HG03520 (cell line): ENCODE measurements around the gene SLU7.
"Not testable (repeated sequence)": the region's sequence is repeated elsewhere in the genome, so short reads cannot be mapped to it uniquely, and the experiment has no call there.

Experiments
- ATAC-seq: cut with Tn5 transposase; IDR thresholded peaks from one replicate; pipeline ENCODE4 v1.9.1; 2021; ENCODE audit warnings: mild to moderate bottlenecking, moderate library complexity; ENCODE audit not compliant: unreplicated experiment

The SLU7 gene

DNA sequence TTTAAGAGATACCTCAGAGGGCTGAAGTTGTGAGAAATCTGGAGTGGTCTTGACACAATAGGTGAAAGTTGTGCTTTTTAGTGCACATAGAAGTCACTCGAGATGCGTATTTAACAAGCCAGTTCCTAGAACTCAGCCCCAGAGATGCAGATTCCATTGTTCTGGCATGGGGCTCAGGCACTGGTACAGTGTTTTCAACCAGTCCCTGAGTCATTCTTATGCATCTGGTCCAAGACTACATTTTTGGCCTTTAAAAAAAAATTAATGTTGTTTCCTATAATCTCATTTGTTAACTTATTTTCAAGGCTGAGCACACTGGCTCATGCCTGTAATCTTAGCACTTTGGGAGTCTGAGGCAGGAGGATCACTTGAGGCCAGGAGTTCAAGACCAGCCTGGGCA, 32.4 kb upstream of the SLU7 start:
- no peak for ATAC-seq

DNA sequence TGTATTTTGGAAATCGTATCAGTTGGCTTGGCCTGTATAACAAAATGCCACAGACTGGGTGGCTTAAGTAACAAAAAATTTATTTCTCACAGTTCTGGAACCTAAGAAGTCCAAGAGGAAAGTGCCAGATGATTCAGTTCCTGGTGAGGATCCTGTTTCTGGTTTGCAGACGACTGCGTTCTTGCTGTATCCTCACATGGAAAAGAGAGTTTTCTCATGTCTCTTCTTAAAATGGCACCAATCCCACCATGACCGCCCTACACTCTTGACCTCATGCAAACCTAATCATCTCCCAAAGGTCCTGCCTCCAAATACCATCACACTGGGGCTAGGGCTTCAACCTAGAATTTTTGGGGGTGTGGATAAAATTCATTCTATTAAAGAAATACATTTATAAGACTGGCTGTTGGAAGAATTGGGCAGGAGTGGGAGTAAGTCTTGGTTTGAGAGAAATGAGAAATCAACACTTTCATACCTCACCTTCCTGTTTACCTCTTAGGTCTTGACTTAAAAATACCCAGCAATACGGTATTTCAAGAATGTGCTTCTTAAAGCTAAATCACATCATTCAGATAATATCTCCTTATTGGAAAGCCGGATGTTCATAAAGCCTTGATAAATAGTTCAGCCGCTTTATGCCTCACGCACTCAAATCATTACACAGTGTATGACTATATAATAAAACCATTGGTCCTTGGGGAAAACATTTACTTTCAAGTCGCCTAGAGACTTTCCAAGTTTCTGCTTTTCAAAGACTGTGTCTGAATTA, 31.5 kb upstream of the SLU7 start:
- peak; percentile 58 for ATAC-seq

DNA sequence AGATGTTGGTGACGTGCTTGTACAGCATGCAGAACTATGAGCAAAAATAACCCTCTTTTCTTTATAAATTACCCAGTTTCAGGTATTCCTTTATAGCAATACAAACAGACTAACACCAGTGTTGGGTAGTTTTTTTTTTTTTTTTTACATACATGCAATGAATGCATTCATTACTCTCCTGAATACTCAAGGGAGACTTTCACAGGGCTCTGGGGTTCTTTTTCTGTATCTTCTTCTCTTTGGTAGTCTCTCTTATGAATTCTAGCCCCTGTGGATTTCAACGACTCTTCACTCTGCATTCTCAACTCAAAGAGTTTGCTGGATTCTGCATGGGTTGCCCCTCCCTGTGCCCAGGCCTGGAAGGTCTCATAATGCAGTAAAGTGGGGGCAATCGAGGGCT, 30.6 kb upstream of the SLU7 start:
- ATAC-seq, result no peak

DNA sequence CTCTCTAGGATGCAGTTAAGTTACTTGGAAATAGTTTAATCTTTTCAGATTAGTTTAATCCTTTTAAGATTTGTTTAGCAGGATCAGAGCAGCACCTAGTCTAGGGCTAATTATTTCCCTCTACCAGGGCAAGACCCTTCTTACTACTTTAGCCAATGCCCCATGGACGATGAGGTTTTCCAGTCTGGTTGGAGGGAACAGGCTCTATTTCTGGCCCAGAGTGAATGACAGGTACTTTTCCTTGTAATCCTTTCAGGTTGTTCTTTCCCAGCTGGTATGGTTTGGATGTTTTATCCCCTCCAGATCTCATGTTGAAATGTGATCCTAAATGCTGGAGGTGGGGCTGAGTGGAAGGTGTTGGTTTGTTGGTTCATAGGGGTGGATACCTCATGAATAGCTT, 30.0 kb upstream of the SLU7 start:
- no peak for ATAC-seq

DNA sequence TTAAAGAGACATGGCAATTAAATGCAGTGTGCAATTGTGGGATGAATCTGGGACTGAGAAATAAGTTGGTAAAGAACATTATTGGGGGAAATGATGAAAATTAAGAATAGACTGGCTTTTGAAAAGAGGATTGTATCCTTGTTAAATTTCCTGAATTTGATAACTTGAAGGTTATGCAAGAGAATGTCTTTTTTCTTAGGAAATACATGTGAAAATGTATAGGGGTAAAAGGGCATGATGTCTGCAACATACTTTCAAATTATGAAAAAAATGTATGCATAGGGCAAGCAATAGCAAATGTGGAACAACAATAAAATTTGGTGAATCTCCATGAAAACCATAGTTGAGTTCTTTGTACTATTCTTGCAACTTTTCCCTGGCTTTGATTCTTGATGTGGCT, 26.9 kb upstream of the SLU7 start:
- ATAC-seq, result no peak

DNA sequence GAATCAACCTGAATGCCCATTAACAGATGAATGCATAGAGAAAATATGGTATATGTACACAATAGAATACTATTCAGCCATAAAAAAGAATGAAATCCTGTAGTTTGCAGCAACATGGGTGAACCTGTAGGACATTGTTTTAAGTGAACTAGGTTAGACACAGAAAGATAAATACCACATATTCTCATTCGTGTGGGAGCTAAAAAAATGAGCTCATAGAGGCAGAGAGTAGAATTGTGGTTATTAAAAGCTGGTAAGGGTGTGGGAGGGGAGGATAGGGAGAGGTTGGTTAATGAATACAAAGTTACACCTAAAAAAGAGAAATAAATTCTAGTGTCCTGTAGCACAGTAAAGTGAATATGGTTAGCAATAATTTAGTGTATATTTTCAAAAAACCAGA, 26.3 kb upstream of the SLU7 start:
- peak; percentile 41 for ATAC-seq

DNA sequence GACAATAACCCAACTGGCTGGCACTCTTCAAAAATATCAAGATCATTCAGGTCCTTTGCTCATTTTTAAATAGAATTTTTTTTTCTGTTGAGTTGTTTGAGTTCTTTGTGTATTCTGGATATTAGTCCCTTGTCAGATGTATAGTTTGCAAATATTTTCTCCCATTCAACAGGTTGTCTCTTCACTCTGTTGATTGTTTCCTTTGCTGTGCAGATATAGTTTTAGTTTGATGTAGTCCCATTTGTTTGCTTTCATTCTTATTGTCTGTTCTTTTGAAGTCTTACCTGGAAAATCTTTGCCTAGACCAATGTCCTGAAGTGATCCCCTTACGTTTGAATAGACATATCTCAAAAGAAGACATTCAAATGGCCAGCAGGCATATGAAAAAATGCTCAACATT, 25.5 kb upstream of the SLU7 start:
- no peak for ATAC-seq

DNA sequence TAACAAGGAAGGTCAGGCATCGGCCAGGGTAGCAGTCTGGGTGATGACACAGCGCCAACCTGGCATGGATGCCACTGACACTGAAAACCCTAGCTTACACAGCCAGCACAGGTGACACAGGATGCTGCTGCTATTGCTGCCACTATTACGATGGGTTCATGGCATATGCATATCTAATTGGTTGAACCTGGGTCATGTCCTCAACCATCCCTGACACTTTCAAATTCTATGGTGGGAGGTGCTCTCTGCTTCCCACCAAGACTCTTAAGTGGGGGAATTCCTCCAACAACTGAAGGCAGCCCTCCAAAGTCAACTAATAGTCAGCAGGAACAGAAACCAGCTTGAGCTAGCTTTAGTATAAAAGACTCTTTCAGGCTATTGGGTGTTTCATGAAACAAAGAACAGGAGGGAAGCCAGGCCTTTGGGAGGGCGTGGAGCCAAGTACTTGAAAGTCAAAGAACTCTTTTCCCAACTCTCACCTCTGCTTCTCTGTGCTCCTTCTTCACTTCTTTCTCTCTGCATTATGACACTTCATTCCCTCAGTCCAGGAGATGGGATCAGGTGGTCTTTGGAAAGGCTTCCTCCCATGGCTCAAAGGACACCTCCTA, 24.0 kb upstream of the SLU7 start:
- no peak for ATAC-seq

DNA sequence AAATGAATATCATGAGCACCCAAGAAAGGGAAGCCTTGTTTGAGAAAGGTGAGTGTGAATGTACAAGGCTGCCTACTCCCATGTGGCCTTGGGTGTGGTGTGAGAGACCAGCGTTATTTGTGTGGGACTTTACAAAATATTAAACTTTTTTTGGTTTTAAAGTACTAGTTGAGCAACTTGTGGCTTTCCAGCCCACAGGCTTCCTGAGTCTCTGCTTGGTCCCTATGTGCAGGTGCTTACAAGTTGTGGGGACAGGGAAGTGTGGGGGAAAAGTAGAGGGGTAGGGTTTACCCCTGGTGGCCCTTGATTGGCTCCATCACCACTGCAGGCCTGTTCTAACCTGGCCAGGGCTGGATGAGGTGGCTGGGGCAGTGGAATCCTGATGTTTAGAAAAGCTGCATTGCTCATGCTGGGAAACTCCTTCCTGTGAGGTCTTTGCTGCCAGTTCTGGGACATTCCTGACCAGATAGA, 22.5 kb upstream of the SLU7 start:
- no peak for ATAC-seq

DNA sequence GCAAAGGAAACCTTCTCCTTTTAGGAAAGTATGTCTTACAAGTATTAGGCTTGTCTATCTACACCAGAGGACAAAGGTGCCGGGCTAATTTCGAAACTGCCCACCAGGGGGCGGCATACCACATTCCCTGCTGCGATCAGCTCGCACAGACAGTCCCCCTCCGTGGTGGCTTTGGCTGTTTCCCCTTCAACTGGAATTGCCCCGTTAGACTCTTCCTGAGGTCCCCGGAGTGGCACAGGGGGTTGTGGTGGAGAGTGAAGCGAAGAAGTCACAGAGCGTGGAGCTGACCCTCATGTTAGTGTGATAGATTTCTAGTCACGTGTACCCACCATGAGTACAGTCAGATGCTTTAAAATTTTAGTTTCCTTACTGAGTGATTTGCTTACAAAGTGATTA, 20.3 kb upstream of the SLU7 start:
- peak; percentile 59 for ATAC-seq

DNA sequence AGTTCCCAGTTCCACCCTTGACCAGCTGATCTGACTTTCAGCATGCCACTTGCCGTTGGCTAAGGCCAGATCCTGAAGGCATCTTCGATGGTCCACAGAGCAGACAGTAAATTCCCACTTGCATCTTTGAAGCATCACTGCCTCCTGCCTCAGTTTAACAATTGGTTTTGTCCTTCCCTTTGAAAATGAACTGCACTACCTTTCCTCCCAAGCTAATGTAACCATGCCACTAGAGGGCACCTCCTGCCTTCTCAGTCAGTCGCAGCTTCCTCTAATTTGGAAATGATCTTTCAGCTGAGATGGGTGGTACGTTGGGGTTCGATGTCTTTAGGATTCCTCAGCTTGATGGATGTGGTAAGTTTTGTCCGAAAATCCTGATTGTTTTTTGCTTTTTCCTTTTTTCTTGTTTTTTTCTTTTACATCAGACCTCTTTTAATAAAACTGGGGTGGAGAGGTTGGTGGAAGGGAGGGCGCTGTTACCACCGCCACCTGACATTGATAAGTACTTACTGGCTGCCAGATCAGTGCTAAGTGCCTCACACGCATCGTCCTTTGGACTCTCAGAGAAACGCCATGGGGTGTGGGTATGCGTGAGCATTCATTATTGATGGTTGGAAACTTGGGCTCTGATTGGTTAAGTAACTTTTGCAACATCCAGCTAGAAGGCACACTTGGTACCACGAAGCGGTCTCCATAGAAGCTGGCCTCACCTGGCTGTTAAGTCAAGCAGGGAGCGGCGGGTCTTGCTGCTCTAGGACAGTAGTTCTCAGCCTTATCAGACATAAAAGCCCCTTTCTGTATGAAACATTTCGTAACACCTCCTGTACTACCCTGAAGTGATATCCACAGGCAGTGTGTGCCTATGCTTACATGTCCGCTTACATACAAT, 19.7 kb upstream of the SLU7 start:
- peak; percentile 27 for ATAC-seq

DNA sequence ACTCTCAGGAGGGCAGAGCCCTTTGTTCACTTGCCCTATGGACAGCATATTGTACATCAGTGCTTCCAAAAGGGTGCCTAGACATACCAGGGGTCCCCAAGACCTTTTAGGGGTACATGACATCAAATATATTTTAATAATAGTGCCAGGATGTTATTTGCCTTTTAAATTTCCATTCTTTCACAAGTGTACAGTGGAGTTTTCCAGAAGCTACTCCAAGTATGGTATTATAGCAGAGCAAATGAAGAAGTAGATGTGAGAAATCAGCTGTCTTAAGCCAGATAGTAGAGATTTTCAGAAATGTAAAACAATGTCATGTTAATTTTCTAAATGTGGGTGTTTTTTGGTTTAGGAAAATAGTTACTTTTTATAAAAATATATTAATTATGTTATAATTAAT, 18.4 kb upstream of the SLU7 start:
- no peak for ATAC-seq

DNA sequence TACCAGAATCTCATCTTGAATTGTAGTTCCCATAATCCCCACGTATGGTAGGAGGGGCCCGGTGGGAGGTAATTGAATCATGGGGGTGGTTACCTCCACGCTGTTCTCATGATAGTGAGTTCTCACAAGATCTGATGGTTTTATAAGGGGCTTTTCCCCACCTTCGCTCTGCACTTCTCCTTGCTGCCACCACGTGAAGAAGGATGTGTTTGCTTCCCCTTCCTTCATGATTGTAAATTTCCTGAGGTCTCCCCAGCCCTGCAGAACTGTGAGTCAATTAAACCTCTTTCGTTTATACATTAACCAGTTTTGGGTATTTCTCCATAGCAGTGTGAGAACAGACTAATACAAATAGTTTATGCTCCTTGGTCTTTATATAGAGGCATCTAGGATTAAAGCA, 17.8 kb upstream of the SLU7 start:
- not testable (repeated sequence) for ATAC-seq

DNA sequence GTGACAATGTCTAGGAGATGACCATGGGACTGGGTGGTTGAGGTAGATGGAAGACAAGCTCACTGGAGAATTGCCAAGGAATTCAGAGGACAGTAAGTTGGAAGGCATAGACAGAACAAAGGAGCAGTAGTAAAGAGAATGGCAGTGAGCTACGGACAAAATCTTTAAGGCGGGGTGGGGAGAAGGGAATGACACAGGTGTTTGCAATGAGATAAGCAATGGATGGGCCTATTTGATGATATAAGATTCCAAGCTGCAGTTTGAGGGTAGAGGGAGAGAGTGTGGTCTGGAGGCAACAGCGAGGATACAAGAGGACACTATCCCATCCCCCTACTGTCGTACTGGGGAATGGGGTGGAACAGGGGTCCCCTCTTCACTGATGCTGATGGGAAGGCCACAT, 17.1 kb upstream of the SLU7 start:
- ATAC-seq, result no peak

DNA sequence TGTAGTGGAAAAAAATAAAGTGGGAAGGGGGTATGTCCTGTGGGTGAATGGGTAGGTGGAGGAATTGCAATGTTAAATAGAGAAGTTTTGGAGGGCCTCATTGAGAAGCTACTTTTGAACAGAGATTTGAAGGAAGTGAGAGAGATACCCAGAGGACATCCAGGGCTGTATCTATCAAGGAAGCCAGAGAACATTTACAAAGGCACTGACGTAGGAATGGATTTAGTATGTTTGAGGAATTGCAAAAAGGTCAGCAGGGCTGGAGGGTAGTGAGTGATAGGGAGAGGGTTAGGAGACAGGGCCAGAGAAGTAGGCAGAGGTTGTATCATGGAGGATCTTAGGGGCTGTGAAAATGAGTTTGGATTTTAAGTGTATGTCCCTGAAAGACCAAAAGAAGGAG, 16.7 kb upstream of the SLU7 start:
- ATAC-seq, result no peak

DNA sequence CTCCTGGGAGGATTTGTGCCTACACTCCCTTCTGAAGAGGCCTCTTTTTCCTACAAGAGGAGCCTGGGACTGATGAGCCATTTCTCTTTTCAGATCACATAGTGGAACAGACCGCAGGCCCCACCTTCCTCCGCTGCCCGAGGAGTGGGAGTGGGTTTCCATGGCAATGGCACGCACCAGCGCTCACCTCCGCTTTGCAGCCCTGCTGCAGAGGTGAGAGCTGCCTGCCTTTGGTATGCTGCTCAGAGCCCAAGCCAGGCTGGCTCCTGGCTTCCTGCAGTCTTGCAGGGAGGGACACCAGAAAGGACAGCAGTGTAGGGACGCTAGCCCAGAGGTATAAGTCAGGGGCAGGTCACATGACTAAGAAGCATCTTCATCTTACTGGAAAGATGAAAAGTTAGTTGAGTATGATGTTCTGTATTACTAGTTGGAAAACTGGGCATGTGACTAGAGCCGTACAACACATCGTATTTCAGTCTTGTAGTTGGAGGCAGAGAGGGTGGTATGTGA, 15.2 kb upstream of the SLU7 start:
- peak; percentile 68 for ATAC-seq

DNA sequence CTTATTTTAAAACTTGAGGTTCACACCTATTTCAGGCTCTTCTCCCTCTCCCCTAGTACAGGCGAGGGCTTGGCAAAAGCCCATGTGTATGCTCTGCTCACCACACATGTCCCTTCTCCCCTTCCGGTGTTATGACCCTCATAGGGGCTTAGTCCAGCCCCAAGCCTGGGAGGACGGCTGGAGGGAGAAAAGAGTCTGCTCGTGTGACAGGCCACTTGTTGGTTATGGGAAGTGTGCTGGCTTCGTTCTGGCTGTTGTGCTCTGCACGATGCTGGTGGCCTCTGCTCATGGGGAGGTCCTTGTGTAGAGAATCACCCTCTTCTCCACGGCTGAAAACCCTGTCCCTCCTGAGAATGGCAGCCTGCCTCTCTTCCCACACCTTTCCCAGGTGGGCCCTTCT, 13.9 kb upstream of the SLU7 start:
- no peak for ATAC-seq

DNA sequence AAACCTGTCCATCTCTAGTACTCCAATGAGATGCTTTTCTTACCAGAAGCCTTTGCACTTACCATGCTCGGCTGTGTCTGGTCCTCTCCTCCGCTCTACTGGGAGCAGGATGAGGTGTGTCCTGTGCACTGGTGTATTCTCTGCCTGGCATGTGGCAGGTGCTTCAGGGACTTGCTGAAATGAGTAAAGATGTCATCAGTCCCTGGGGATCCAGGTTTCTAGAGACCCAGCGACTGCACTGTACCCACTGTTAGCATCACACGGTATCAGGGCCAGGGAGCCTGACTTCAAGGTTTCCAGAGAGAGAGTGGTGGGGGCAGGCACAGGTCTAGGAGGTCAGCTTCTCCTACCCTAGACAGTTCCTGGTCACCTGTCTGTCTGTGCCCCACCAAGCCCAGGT, 13.3 kb upstream of the SLU7 start:
- no peak for ATAC-seq

DNA sequence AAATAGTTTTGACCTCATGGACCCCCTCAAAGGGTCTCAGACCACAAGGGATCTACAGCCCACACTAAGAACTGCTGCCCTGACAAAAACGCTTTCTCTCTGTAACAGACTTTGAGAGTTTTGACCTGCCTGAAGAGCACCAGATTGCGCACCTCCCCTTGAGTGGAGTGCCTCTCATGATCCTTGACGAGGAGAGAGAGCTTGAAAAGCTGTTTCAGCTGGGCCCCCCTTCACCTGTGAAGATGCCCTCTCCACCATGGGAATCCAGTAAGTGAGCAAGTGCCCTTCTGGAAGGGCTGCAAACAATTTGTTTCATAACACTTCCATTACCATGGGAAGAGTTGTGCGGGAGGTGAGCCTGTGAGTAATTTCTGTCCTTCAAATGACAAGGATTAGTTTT, 8.7 kb upstream of the SLU7 start:
- no peak for ATAC-seq

DNA sequence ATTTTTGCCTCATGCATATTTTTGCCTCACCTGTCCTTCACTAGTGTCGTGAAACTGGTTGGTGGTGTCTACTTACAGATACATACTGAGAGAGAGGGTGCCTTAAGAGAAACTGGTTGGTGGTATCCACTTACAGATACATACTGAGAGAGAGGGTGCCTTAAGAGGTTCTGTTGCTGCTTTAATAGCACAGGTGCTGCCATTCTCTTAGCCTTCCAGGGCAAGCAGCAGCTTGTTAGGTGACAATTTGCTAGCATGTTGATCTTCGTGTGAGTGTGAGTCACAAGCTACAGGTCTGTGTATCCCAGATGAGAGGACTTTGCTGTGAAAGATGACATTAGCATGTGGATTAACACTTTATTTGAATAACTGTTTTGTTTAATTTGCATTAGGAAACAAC, 4.2 kb upstream of the SLU7 start:
- ATAC-seq, result no peak

DNA sequence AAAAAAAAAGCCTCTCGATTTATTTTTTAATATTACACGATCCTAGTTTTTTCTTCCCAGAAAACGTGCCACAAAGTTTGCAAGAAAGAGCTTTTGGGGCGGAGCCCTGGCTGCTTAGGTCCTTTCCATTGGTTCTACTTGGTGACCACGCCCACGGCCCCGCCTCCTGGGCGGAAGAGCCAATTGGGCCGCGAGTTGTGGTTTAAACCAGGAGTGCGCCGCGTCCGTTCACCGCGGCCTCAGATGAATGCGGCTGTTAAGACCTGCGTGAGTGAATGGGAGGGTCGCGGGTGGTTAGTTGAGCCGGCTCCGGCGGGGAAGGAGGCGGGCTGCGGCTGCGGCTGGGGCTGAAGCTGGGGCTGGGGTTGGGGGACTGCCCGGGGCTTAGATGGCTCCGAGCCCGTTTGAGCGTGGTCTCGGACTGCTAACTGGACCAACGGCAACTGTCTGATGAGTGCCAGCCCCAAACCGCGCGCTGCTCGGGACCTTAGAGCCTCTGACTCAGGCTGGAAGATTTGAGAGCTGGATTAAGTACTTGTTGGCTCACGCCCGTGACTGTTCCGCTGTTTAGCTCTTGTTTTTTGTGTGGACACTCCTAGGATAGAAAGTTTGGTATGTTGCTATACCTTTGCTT, 2.9 kb upstream of the SLU7 start, which contains the start of gene PTTG1:
TSS of gene PTTG1 (plus strand) at position 231 of the 634 bp plus-strand sequence. CDS start 458 bp downstream, outside the sequence.
- peak; percentile 54 for ATAC-seq
